Measurements from ENCODE around the gene ATP1B1. TPM values are rescaled to one million over a fixed set of nuclear protein-coding genes. Genes with fewer than 3 reads are reported as not detected.

The ATP1B1 gene
- total and polyA plus RNA-seq, 2 of the 13 experiments (the other 11 are each of a cell fraction or from before 2014, with no cell fraction given) = 134 to 135 TPM

DNA sequence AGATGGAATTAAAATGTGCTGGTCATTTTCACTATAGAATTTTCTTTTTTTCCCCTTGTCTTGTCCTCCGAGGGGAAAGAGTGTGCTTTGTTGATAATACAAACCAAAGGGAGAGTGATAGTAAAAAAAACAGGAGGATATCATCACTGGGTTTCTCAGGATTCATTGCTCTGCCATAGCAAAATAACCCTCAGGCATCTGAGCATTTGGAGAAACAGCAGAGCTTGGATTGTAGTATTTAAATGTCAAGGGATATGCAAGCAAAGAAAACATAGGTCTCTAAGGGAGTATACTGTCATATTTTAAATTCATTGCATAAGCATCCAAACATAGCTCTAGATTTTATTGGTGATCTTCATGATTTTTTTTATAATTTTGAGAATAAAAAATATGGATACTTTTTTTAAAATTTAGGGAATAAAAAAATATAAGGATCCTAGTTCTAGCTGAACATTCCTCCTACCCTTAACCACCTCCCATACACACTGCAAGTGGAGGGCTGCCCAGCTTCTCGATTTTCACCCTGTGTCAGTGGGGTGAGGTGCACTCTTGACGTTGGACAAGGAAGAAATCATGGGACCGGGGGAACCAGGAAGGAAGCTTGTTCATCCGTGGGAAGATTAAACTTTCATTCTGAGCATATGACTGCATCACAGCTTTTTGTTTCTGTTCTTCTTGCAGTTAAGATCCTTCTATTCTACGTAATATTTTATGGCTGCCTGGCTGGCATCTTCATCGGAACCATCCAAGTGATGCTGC, 4.4 kb downstream of the ATP1B1 start:
- Histone ChIP-seq H2AFZ (ENCODE audit: low read length) (no peak overlapping the region), H4K20me1 (ENCODE audit: insufficient read depth, low read length) (peaks cover 62% of the 10 kb centered on the region), H3K27me3 (ENCODE audit: control insufficient read depth in 1 of 2, insufficient read depth in 2 of 2, low read length in 2 of 2) (no peaks in the 10 kb centered on the region; a peak in 1 of 5 replicates), H3K79me2 (ENCODE audit: insufficient read depth, low read length) (peaks cover 85% of the 10 kb centered on the region), H3K9ac (ENCODE audit: insufficient read depth, low read depth, low read length) (peak overlapping the region; percentile 95; the same call in 1 of the 2 replicates), H3K4me3 (replicated peaks in 1 of 3; ENCODE audit: insufficient read depth in 1 of 3, low read depth in 2 of 3, low read length in 3 of 3) (peak overlapping the region; percentile 95 to 99 (median 96); a peak in 5 of 6 replicates), H3K4me1 (ENCODE audit: insufficient read depth, low read length) (peaks cover 68% of the 10 kb centered on the region), H3K4me2 (ENCODE audit: low read depth, low read length) (peak overlapping the region; percentile 98), H3K9me3 (ENCODE audit: low read length) (no peaks in the 10 kb centered on the region), H3K27ac (ENCODE audit: extremely low read length, insufficient read depth, low read length) (peak overlapping the region; percentile 95), H3K36me3 (replicated peaks in 1 of 2; ENCODE audit: control insufficient read depth in 1 of 2, insufficient read depth in 2 of 2, low read length in 2 of 2) (peaks cover 11 to 38% of the 10 kb centered on the region in 2 experiments)
- no peak for TF ChIP-seq TCF7L2 (IDR thresholded peaks at IDR 0.05; ENCODE audit: low read depth, low read length)
- TF ChIP-seq SPEN (CRISPR knock-in tag; IDR thresholded peaks at IDR 0.05; ENCODE audit: low read depth) = no peak
- TF ChIP-seq NFATC3 (CRISPR knock-in tag; IDR thresholded peaks at IDR 0.05) = no peak
- no peak for TF ChIP-seq ZNF292 (CRISPR knock-in tag; IDR thresholded peaks at IDR 0.05; ENCODE audit: borderline replicate concordance, low read depth)
- TF ChIP-seq PLRG1 (conservative IDR thresholded peaks at IDR 0.05) = no peak
- TF ChIP-seq ZNF230 (CRISPR knock-in tag; IDR thresholded peaks at IDR 0.05) = no peak
- no peak for TF ChIP-seq ETV5 (CRISPR knock-in tag; IDR thresholded peaks at IDR 0.05; ENCODE audit: borderline replicate concordance)
- TF ChIP-seq MTA1 (CRISPR knock-in tag; IDR thresholded peaks at IDR 0.05; ENCODE audit: borderline replicate concordance) = no peak
- no peak for TF ChIP-seq TOE1 (CRISPR knock-in tag; IDR thresholded peaks at IDR 0.05)
- no peak for TF ChIP-seq SNAPC2 (CRISPR knock-in tag; IDR thresholded peaks at IDR 0.05)
- TF ChIP-seq ZNF800 (CRISPR knock-in tag; IDR thresholded peaks at IDR 0.05) = no peak
- no peak for TF ChIP-seq SYNCRIP (IDR thresholded peaks at IDR 0.05; ENCODE audit: insufficient read depth, low read depth, low read length)
- in situ Hi-C loops (cut with HindIII; ENCODE audit: extremely low pct_ligation_motif_present, low pct_unique_long_range_greater_than_20kb) = no loop called here
- 73% methylated on average over 7 of the region's 7 CpGs for WGBS (ENCODE audit: low lambda C conversion rate)
- FAIRE-seq (no peak), DNase-seq (ENCODE audit: low spot score) (no peak), ATAC-seq (no peak)
- POLR2A ChIA-PET = interaction anchor here (0.6 to 4.6 kb wide), 4 partner anchors 35 to 615 kb away, joined by 3 to 25 read pairs (median 4); no protein-coding TSS in a partner anchor
- intact Hi-C loops (cut with micrococcal nuclease; ENCODE audit: unreplicated experiment) = no loop called here
- no TSS peak for BruUV-seq (replicated peaks)
- CTCF ChIA-PET (ENCODE audit: low intra/inter-chr PET ratio, low total read pairs) = no interaction called here
